Astrocyte of the spinal cord (primary cell): ENCODE results near the gene NRAP.

ENCODE experiments used
- DNase-seq: peaks from one replicate; pipeline ENCODE4 v3.0.0; 2011; ENCODE audit warnings: low read depth, low spot score
- H3K4me3 ChIP-seq: 2 replicates; pipeline ENCODE4 v1.5.1; 2011; ENCODE audit warnings: low read depth, mild to moderate bottlenecking, low read length, moderate library complexity
- CTCF ChIP-seq: IDR thresholded peaks from 2 replicates; pipeline ENCODE4 v1.5.1; 2012; ENCODE audit warnings: low read depth, mild to moderate bottlenecking, low read length, inconsistent platforms
- in situ Hi-C: cut with HindIII; loops from 2 replicates; pipeline ENCODE4 v1.10.0; 2017; ENCODE audit warnings: low sequenced_read_pairs

NRAP gene

GRCh38 chr10:113562069-113562468 is 101.8 kb downstream of the NRAP start:
- no peak for TF ChIP-seq CTCF
- H3K4me3 ChIP-seq, result no peak overlapping the region
- DNase-seq, result no peak
- in situ Hi-C loops, result no loop called here

- no peak for DNase-seq
- TF ChIP-seq CTCF, result no peak
- H3K4me3 ChIP-seq, result no peak overlapping the region
- in situ Hi-C loops, result no loop called here
These were observed 102.6 kb downstream of the NRAP start for GRCh38 chr10:113561214-113561613.

GRCh38 chr10:113560071-113560470 is 103.8 kb downstream of the NRAP start:
- TF ChIP-seq CTCF, result no peak
- in situ Hi-C loops, result no loop called here
- no peak overlapping the region for H3K4me3 ChIP-seq
- DNase-seq, result no peak

- no peak for DNase-seq
- in situ Hi-C loops, result no loop called here
- H3K4me3 ChIP-seq, result no peak overlapping the region
- no peak for TF ChIP-seq CTCF
These were observed 105.9 kb downstream of the NRAP start for GRCh38 chr10:113557903-113558321.

GRCh38 chr10:113557424-113557862 is 106.4 kb downstream of the NRAP start:
- DNase-seq, result no peak
- H3K4me3 ChIP-seq, result no peak overlapping the region
- TF ChIP-seq CTCF, result no peak
- in situ Hi-C loops, result no loop called here

GRCh38 chr10:113555751-113556150 is 108.1 kb downstream of the NRAP start:
- H3K4me3 ChIP-seq, result no peak overlapping the region
- in situ Hi-C loops, result no loop called here
- no peak for TF ChIP-seq CTCF
- no peak for DNase-seq

GRCh38 chr10:113555245-113555644 is 108.6 kb downstream of the NRAP start:
- no peak for DNase-seq
- in situ Hi-C loops, result no loop called here
- no peak overlapping the region for H3K4me3 ChIP-seq
- TF ChIP-seq CTCF, result no peak
